ENCODE measurements around the gene UBE3C.
"Not testable (repeated sequence)": the region's sequence is repeated elsewhere in the genome, so short reads cannot be mapped to it uniquely, and the experiment has no call there.

The UBE3C gene

DNA sequence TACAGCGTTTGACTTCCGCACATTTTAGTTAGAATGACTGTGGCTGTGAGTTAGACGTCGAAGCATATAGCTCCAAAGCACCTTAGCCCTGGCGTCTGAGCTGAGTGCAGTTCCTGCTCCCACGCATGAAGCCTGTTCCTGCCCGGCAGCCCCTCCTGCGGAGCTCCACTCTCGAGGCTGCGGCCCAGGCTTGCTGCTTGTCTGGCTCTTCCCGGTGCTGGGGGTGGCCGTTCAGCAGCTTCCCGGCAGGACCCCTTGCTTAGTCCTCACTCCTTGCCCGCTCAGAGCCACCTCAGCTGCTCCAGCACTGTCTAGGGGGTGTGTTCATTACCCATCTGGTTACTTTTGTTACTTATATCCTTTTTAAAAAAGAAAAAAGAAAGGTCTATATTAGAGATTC lies 109.9 kb downstream of the UBE3C start:
- H3K9me3 ChIP-seq (replicated peaks; ENCODE audit: insufficient read depth, low read length), result no peaks in the 10 kb centered on the region
- H3K4me1 ChIP-seq (ENCODE audit: low read length), result no peaks in the 10 kb centered on the region
- H4K20me1 ChIP-seq (ENCODE audit: insufficient read depth, low read length), result no peaks in the 10 kb centered on the region
- DNase-seq, result no peak
- H3K9ac ChIP-seq (ENCODE audit: low read length), result no peak overlapping the region
- H3K27me3 ChIP-seq (replicated peaks; ENCODE audit: insufficient read depth, low read length), result no peaks in the 10 kb centered on the region
- no peak overlapping the region for H3K4me3 ChIP-seq (ENCODE audit: low read length)
- TF ChIP-seq, protein P1, sequence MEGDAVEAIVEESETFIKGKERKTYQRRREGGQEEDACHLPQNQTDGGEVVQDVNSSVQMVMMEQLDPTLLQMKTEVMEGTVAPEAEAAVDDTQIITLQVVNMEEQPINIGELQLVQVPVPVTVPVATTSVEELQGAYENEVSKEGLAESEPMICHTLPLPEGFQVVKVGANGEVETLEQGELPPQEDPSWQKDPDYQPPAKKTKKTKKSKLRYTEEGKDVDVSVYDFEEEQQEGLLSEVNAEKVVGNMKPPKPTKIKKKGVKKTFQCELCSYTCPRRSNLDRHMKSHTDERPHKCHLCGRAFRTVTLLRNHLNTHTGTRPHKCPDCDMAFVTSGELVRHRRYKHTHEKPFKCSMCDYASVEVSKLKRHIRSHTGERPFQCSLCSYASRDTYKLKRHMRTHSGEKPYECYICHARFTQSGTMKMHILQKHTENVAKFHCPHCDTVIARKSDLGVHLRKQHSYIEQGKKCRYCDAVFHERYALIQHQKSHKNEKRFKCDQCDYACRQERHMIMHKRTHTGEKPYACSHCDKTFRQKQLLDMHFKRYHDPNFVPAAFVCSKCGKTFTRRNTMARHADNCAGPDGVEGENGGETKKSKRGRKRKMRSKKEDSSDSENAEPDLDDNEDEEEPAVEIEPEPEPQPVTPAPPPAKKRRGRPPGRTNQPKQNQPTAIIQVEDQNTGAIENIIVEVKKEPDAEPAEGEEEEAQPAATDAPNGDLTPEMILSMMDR (IDR thresholded peaks at IDR 0.05; ENCODE audit: low read length), result no peak
- TF ChIP-seq EZH2 (optimal IDR thresholded peaks at IDR 0.05; ENCODE audit: low read depth, low read length), result no peak
- TF ChIP-seq EZH2phosphoT487 (IDR thresholded peaks at IDR 0.05; ENCODE audit: low read length), result no peak
- no peaks in the 10 kb centered on the region for H3K36me3 ChIP-seq (replicated peaks; ENCODE audit: insufficient read depth, low read length)
- H3K27ac ChIP-seq (ENCODE audit: low read length), result no peak overlapping the region
- H3K9me2 ChIP-seq (replicated peaks; ENCODE audit: insufficient read depth, low read length), result no peaks in the 10 kb centered on the region
- 0 out of 2 replicates have a peak, but pooled peaks cover 3% of the 10 kb centered on the region for H3F3A ChIP-seq (ENCODE audit: insufficient read depth, low read length)
- H2AFZ ChIP-seq (ENCODE audit: low read length), result no peak overlapping the region
- no peak overlapping the region for H3K4me2 ChIP-seq (ENCODE audit: low read depth, low read length)
- H3K79me2 ChIP-seq (ENCODE audit: low read length), result no peaks in the 10 kb centered on the region

GRCh38 chr7:157250605-157251228 lies 112.0 kb downstream of the UBE3C start:
- Histone ChIP-seq H3K9ac (ENCODE audit: low read length) (no peak overlapping the region), H4K20me1 (ENCODE audit: insufficient read depth, low read length) (no peaks in the 10 kb centered on the region), H3K9me3 (replicated peaks; ENCODE audit: insufficient read depth, low read length) (no peaks in the 10 kb centered on the region), H3K79me2 (ENCODE audit: low read length) (no peaks in the 10 kb centered on the region), H3K36me3 (replicated peaks; ENCODE audit: insufficient read depth, low read length) (no peaks in the 10 kb centered on the region), H3F3A (ENCODE audit: insufficient read depth, low read length) (0 out of 2 replicates have a peak, but pooled peaks cover 3% of the 10 kb centered on the region), H3K27ac (ENCODE audit: low read length) (no peak overlapping the region), H3K4me1 (ENCODE audit: low read length) (no peaks in the 10 kb centered on the region), H3K4me3 (ENCODE audit: low read length) (no peak overlapping the region), H3K9me2 (replicated peaks; ENCODE audit: insufficient read depth, low read length) (no peaks in the 10 kb centered on the region), H3K27me3 (replicated peaks; ENCODE audit: insufficient read depth, low read length) (no peaks in the 10 kb centered on the region), H3K4me2 (ENCODE audit: low read depth, low read length) (no peak overlapping the region), H2AFZ (ENCODE audit: low read length) (no peak overlapping the region)
- TF ChIP-seq EZH2 (optimal IDR thresholded peaks at IDR 0.05; ENCODE audit: low read depth, low read length), result no peak
- TF ChIP-seq, protein P1 (IDR thresholded peaks at IDR 0.05; ENCODE audit: low read length), result peak; percentile 87
- TF ChIP-seq EZH2phosphoT487 (IDR thresholded peaks at IDR 0.05; ENCODE audit: low read length), result no peak
- DNase-seq, result peak; percentile 68

- not testable (repeated sequence) for H3K27me3 ChIP-seq (replicated peaks; ENCODE audit: insufficient read depth, low read length); H2AFZ ChIP-seq (ENCODE audit: low read length); H3K4me3 ChIP-seq (ENCODE audit: low read length); H3F3A ChIP-seq (ENCODE audit: insufficient read depth, low read length); H3K9me3 ChIP-seq (replicated peaks; ENCODE audit: insufficient read depth, low read length); H3K27ac ChIP-seq (ENCODE audit: low read length); H3K79me2 ChIP-seq (ENCODE audit: low read length); H3K9ac ChIP-seq (ENCODE audit: low read length); H4K20me1 ChIP-seq (ENCODE audit: insufficient read depth, low read length); H3K36me3 ChIP-seq (replicated peaks; ENCODE audit: insufficient read depth, low read length); H3K9me2 ChIP-seq (replicated peaks; ENCODE audit: insufficient read depth, low read length); H3K4me2 ChIP-seq (ENCODE audit: low read depth, low read length); DNase-seq; H3K4me1 ChIP-seq (ENCODE audit: low read length)
These were observed 113.1 kb downstream of the UBE3C start for GRCh38 chr7:157251817-157252216.

DNA sequence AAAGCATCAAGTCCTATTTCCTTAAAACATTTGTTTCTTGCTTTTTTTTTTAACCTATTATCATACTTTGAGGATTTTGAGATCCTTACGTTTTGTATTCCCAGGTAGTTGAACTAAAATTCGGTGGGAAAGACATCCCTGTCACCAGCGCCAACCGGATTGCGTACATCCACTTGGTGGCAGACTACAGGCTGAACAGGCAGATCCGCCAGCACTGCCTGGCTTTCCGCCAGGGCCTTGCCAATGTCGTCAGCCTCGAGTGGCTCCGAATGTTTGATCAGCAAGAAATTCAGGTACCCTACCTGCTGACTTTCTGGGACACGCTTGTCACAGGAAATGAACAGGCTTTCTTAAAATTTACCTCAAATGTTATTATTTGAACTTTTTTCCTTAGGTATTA lies 115.1 kb downstream of the UBE3C start:
- Histone ChIP-seq H2AFZ (ENCODE audit: low read length) (no peak overlapping the region), H3K36me3 (replicated peaks; ENCODE audit: insufficient read depth, low read length) (peaks cover 3% of the 10 kb centered on the region), H3K9me2 (replicated peaks; ENCODE audit: insufficient read depth, low read length) (no peaks in the 10 kb centered on the region), H3K9me3 (replicated peaks; ENCODE audit: insufficient read depth, low read length) (no peaks in the 10 kb centered on the region), H3K4me1 (ENCODE audit: low read length) (no peaks in the 10 kb centered on the region), H3F3A (ENCODE audit: insufficient read depth, low read length) (0 out of 2 replicates have a peak, but pooled peaks cover 3% of the 10 kb centered on the region), H3K9ac (ENCODE audit: low read length) (no peak overlapping the region), H3K27me3 (replicated peaks; ENCODE audit: insufficient read depth, low read length) (no peaks in the 10 kb centered on the region), H3K79me2 (ENCODE audit: low read length) (no peaks in the 10 kb centered on the region), H3K4me2 (ENCODE audit: low read depth, low read length) (no peak overlapping the region), H4K20me1 (ENCODE audit: insufficient read depth, low read length) (no peaks in the 10 kb centered on the region), H3K4me3 (ENCODE audit: low read length) (no peak overlapping the region), H3K27ac (ENCODE audit: low read length) (no peak overlapping the region)
- no peak for DNase-seq
- no peak for TF ChIP-seq EZH2 (optimal IDR thresholded peaks at IDR 0.05; ENCODE audit: low read depth, low read length)
- TF ChIP-seq, protein P1 (IDR thresholded peaks at IDR 0.05; ENCODE audit: low read length), result no peak
- TF ChIP-seq EZH2phosphoT487 (IDR thresholded peaks at IDR 0.05; ENCODE audit: low read length), result no peak

DNA sequence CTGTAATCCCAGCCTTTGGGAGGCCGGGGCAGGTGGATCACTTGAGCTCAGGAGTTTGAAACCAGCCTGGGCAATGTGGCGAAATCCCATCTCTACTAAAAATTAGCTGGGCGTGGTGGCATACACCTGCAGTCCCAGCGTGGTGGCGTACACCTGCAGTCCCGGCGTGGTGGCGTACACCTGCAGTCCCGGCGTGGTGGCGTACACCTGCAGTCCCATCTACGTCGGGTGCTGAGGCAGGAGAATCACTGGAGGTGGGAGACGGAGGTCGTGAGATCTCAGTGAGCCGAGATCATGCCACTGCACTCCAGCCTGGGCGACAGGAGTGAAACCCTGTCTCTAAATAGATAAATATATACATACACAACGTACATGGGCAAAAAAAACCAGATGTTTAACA lies 116.1 kb downstream of the UBE3C start:
- not testable (repeated sequence) for H3K9ac ChIP-seq (ENCODE audit: low read length); DNase-seq; H2AFZ ChIP-seq (ENCODE audit: low read length); H3F3A ChIP-seq (ENCODE audit: insufficient read depth, low read length); H3K79me2 ChIP-seq (ENCODE audit: low read length); H3K36me3 ChIP-seq (replicated peaks; ENCODE audit: insufficient read depth, low read length); H4K20me1 ChIP-seq (ENCODE audit: insufficient read depth, low read length); H3K4me2 ChIP-seq (ENCODE audit: low read depth, low read length); H3K4me3 ChIP-seq (ENCODE audit: low read length); H3K9me2 ChIP-seq (replicated peaks; ENCODE audit: insufficient read depth, low read length); H3K4me1 ChIP-seq (ENCODE audit: low read length); H3K27me3 ChIP-seq (replicated peaks; ENCODE audit: insufficient read depth, low read length); H3K9me3 ChIP-seq (replicated peaks; ENCODE audit: insufficient read depth, low read length); H3K27ac ChIP-seq (ENCODE audit: low read length)

Measured in MM.1S (cell line).